ENCODE measurements around the gene MEGF6.

DNA sequence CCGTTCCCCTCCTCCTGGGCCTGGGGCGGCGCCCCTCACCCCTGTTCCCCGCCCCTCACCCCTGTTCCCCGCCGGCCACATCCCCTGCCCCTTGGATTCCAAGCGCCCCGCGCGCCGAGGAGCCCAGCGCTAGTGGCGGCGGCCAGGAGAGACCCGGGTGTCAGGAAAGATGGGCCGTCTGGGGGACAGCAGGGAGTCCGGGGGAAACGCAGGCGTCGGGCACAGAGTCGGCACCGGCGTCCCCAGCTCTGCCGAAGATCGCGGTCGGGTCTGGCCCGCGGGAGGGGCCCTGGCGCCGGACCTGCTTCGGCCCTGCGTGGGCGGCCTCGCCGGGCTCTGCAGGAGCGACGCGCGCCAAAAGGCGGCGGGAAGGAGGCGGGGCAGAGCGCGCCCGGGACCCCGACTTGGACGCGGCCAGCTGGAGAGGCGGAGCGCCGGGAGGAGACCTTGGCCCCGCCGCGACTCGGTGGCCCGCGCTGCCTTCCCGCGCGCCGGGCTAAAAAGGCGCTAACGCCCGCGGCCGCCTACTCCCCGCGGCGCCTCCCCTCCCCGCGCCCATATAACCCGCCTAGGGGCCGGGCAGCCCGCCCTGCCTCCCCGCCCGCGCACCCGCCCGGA is 40.7 kb upstream of the MEGF6 start, which contains the start of gene TP73:
- TF ChIP-seq POLR2AphosphoS5 (IDR thresholded peaks at IDR 0.05; ENCODE audit: borderline replicate concordance, low read depth, low read length) (no peak), EZH2 (IDR thresholded peaks at IDR 0.05) (no peak)
